ENCODE measurements around the gene GPNMB. TPM values are rescaled to one million over a fixed set of nuclear protein-coding genes. Genes with fewer than 3 reads are reported as not detected.

GPNMB gene
- total and polyA plus RNA-seq, 10 of the 15 experiments (the other 5 are each of a cell fraction or from before 2014, with no cell fraction given) = 5.9 to 22.3 (median 10.0) TPM

DNA sequence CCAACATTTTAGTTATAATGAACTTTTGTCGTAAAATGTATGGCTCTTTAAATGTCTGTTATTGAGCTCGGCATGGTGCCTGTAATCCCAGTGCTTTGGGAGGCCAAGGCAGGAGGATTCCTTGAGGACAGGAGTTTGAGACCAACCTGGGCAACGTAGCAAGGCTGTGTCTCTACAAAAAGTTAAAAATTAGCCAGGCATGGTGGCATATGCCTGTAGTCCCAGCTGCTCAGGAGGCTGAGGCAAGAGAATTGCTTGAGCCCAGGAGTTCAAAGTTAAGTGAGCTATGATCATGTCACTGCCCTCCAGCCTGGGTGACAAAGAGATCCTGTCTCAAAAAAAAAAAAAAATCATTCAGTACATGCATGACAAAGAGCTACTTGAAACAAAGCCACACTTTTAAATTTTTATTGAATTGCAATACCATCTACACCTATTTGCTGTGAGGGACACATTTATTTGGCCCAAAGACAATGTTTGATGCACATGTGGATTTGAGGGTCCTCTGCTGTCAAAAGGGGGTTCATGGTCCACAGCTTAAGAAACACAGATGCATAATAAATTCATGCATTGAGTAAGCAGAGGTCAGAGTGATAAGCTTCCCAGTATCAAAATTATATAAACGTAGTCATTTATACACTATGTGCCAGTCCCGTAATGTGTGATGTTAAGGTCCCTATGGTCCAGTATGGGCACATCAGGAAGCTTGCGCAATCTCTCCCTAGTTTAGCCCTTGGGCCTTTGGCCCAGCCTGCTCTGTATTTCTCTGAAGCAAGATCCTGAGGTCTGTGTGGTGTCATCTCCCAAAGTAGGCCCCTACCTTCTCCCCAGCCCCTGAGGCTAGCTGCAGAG is 48.2 kb downstream of the GPNMB start:
- Histone ChIP-seq H3K9me3 (replicated peaks; ENCODE audit: control insufficient read depth, insufficient read depth, low read length) (no peaks in the 10 kb centered on the region; the same call in 2 of the 3 replicates), H2AFZ (ENCODE audit: control insufficient read depth, low read depth, low read length) (no peak overlapping the region), H4K20me1 (ENCODE audit: control insufficient read depth, insufficient read depth) (no peaks in the 10 kb centered on the region), H3K27ac (ENCODE audit: control insufficient read depth, insufficient read depth) (no peak overlapping the region), H3K4me1 (ENCODE audit: control insufficient read depth, insufficient read depth, low read length) (0 out of 2 replicates have a peak, but pooled peaks cover 2% of the 10 kb centered on the region), H3K9ac (ENCODE audit: control insufficient read depth, insufficient read depth, low read length) (no peak overlapping the region), H3K79me2 (ENCODE audit: control insufficient read depth, insufficient read depth, low read length) (peaks cover 8% of the 10 kb centered on the region), H3K4me3 (no peak overlapping the region), H3K27me3 (replicated peaks in 1 of 2; ENCODE audit: control insufficient read depth in 2 of 2, insufficient read depth in 2 of 2, low read length in 1 of 2) (no peaks in the 10 kb centered on the region), H3K36me3 (ENCODE audit: control insufficient read depth in 2 of 2, insufficient read depth in 2 of 2, low read length in 1 of 2) (no peaks in the 10 kb centered on the region), H3K4me2 (ENCODE audit: control insufficient read depth, insufficient read depth) (no peak overlapping the region)
- intact Hi-C loops (cut with micrococcal nuclease; ENCODE audit: unreplicated experiment) (no loop called here), in situ Hi-C loops (cut with MboI) (no loop called here)
- ChIA-PET RAD21 (ENCODE audit: unreplicated experiment) (interaction anchor here (0.7 to 1.1 kb wide), 2 partner anchors 12 to 229 kb away, joined by 3 to 5 read pairs; no protein-coding TSS in a partner anchor), POLR2A (no interaction called here), SMC1A (ENCODE audit: uncharacterized antibody, unreplicated experiment) (interaction anchor here (0.7 to 1.1 kb wide), 3 partner anchors 11 to 20 kb away, joined by 3 read pairs; no protein-coding TSS in a partner anchor), CTCF (interaction anchor here (0.6 to 1.9 kb wide), 9 partner anchors 10 to 71 kb away, joined by 3 to 10 read pairs (median 3); no protein-coding TSS in a partner anchor)
- 76% methylated on average over 6 of the region's 6 CpGs for WGBS (ENCODE audit: insufficient coverage, insufficient replicate concordance, low lambda C conversion rate, missing lambda C conversion rate)
- DNase-seq (ENCODE audit: low read depth, low spot score) = no peak
- BruUV-seq (replicated peaks) = no TSS peak
- FAIRE-seq = no peak
- no peak for ATAC-seq
- TF ChIP-seq, protein P1, sequence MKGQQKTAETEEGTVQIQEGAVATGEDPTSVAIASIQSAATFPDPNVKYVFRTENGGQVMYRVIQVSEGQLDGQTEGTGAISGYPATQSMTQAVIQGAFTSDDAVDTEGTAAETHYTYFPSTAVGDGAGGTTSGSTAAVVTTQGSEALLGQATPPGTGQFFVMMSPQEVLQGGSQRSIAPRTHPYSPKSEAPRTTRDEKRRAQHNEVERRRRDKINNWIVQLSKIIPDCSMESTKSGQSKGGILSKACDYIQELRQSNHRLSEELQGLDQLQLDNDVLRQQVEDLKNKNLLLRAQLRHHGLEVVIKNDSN (IDR thresholded peaks at IDR 0.05; ENCODE audit: borderline replicate concordance, extremely low read length, insufficient read depth, low read depth, low read length) = no peak
- TF ChIP-seq TCF12 (IDR thresholded peaks at IDR 0.05; ENCODE audit: low read depth, low read length) = no peak
- no peak for TF ChIP-seq ZSCAN29 (IDR thresholded peaks at IDR 0.05)
- no peak for TF ChIP-seq CBX3 (IDR thresholded peaks at IDR 0.05; ENCODE audit: borderline replicate concordance, low read depth)
- TF ChIP-seq, protein P2, sequence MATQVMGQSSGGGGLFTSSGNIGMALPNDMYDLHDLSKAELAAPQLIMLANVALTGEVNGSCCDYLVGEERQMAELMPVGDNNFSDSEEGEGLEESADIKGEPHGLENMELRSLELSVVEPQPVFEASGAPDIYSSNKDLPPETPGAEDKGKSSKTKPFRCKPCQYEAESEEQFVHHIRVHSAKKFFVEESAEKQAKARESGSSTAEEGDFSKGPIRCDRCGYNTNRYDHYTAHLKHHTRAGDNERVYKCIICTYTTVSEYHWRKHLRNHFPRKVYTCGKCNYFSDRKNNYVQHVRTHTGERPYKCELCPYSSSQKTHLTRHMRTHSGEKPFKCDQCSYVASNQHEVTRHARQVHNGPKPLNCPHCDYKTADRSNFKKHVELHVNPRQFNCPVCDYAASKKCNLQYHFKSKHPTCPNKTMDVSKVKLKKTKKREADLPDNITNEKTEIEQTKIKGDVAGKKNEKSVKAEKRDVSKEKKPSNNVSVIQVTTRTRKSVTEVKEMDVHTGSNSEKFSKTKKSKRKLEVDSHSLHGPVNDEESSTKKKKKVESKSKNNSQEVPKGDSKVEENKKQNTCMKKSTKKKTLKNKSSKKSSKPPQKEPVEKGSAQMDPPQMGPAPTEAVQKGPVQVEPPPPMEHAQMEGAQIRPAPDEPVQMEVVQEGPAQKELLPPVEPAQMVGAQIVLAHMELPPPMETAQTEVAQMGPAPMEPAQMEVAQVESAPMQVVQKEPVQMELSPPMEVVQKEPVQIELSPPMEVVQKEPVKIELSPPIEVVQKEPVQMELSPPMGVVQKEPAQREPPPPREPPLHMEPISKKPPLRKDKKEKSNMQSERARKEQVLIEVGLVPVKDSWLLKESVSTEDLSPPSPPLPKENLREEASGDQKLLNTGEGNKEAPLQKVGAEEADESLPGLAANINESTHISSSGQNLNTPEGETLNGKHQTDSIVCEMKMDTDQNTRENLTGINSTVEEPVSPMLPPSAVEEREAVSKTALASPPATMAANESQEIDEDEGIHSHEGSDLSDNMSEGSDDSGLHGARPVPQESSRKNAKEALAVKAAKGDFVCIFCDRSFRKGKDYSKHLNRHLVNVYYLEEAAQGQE (IDR thresholded peaks at IDR 0.05; ENCODE audit: low read depth, low read length) = no peak
- TF ChIP-seq, protein P3, sequence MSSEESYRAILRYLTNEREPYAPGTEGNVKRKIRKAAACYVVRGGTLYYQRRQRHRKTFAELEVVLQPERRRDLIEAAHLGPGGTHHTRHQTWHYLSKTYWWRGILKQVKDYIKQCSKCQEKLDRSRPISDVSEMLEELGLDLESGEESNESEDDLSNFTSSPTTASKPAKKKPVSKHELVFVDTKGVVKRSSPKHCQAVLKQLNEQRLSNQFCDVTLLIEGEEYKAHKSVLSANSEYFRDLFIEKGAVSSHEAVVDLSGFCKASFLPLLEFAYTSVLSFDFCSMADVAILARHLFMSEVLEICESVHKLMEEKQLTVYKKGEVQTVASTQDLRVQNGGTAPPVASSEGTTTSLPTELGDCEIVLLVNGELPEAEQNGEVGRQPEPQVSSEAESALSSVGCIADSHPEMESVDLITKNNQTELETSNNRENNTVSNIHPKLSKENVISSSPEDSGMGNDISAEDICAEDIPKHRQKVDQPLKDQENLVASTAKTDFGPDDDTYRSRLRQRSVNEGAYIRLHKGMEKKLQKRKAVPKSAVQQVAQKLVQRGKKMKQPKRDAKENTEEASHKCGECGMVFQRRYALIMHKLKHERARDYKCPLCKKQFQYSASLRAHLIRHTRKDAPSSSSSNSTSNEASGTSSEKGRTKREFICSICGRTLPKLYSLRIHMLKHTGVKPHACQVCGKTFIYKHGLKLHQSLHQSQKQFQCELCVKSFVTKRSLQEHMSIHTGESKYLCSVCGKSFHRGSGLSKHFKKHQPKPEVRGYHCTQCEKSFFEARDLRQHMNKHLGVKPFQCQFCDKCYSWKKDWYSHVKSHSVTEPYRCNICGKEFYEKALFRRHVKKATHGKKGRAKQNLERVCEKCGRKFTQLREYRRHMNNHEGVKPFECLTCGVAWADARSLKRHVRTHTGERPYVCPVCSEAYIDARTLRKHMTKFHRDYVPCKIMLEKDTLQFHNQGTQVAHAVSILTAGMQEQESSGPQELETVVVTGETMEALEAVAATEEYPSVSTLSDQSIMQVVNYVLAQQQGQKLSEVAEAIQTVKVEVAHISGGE (CRISPR knock-in tag; IDR thresholded peaks at IDR 0.05) = no peak
- TF ChIP-seq RELA (IDR thresholded peaks at IDR 0.05; ENCODE audit: borderline replicate concordance, partially characterized antibody) = no peak
- TF ChIP-seq EGR1 (IDR thresholded peaks at IDR 0.05; ENCODE audit: borderline replicate concordance in 1 of 2, low read depth in 2 of 2, low read length in 2 of 2) = no peak
- no peak for TF ChIP-seq FOS (IDR thresholded peaks at IDR 0.05; ENCODE audit: borderline replicate concordance, extremely low read depth, insufficient read length)
- no peak for TF ChIP-seq BCL11A (IDR thresholded peaks at IDR 0.05; ENCODE audit: low read depth, low read length)
- TF ChIP-seq, protein P4, sequence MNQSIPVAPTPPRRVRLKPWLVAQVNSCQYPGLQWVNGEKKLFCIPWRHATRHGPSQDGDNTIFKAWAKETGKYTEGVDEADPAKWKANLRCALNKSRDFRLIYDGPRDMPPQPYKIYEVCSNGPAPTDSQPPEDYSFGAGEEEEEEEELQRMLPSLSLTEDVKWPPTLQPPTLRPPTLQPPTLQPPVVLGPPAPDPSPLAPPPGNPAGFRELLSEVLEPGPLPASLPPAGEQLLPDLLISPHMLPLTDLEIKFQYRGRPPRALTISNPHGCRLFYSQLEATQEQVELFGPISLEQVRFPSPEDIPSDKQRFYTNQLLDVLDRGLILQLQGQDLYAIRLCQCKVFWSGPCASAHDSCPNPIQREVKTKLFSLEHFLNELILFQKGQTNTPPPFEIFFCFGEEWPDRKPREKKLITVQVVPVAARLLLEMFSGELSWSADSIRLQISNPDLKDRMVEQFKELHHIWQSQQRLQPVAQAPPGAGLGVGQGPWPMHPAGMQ (IDR thresholded peaks at IDR 0.05; ENCODE audit: borderline replicate concordance) = no peak
- TF ChIP-seq CHD4 (IDR thresholded peaks at IDR 0.05) = no peak
- TF ChIP-seq CREB1 (IDR thresholded peaks at IDR 0.05; ENCODE audit: low read depth) = no peak

Data from GM12878 (cell line).